HG02943 (cell line): ENCODE results near the gene OPN3.
A peak's percentile ranks its signal among the peaks of the same experiment; 100 is the strongest.

Experiments used
- ATAC-seq: cut with Tn5 transposase; IDR thresholded peaks from one replicate; pipeline ENCODE4 v1.9.1; 2021; ENCODE audit warnings: mild to moderate bottlenecking, low read depth, moderate library complexity; ENCODE audit not compliant: unreplicated experiment

OPN3 gene

DNA sequence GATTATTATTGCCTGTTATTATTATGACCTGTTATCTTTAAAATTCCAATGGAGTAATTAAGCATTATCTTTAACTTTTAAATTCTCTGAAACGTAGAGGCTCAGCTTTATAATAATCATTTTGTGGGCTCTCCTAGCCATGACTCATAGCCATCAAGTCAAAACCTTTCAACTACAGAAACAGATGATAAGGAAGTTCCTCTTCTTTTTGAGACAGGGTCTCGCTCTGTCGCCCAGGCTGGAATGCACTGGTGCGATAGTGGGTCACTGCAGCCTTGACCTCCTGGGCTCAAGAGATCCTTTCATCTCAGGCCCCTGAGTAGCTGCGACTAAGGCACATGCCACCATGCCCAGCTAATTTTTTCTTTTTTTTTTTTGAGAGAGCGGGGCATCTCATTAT is 43.5 kb downstream of the OPN3 start:
- no peak for ATAC-seq

DNA sequence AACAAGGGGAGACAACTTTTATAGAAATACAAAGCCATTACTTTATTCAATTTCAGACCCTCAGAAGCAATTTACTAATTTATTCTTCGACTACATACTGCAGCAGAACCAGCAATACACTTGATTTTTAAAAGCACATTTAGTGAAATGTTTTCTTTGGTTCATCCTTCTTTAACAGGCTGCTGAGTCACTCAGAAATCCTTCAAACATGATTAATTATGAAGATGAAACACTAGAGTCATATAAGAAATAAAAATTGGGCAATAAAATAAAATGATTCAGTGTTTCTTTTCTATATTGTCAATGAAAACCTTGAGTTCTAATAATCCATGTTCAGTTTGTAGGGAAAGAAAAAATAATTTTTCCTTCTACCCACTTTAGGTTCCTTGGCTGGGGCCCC is 47.0 kb downstream of the OPN3 start:
- ATAC-seq: no peak

DNA sequence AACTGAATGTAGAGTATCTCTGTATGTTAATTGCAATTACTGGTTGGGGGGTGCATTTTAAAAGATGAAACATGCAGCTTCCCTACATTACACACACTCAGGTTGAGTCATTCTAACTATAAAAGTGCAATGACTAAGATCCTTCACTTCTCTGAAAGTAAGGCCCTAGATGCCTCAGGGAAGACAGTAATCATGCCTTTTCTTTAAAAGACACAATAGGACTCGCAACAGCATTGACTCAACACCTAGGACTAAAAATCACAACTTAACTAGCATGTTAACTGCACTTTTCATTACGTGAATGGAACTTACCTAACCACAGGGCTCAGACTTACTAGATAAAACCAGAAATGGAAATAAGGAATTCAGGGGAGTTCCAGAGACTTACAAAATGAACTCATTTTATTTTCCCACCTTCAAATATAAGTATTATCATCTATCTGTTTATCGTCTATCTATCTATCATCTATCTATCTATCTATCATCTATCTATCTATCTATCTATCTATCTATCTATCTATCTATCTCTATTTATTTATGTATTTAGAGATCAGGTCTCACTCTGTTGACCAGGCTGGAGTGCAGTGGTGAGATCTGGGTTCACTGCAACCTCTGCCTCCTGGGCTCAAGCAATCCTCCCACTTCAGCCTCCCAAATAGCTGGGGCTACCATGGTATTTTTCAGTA is 47.8 kb downstream of the OPN3 start:
- ATAC-seq: no peak

DNA sequence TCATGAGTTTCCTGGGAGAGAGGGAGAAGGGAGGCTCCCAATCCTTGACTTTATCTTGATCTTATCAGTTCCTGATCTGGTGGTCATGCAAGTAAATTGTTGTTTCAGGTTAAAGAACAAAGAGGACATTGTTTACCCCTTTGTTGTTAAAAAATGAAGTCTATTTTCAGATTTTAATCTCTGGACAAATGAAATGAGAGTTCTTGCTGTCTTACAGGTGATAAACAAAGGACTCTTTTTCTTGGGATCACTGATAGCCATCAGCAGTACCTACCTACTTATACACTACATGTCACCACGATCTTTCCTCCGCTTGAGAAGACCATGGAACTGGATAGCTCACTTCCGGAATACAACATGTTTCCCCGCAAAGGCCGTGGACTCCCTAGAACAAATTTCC is 48.4 kb downstream of the OPN3 start:
- ATAC-seq: no peak

DNA sequence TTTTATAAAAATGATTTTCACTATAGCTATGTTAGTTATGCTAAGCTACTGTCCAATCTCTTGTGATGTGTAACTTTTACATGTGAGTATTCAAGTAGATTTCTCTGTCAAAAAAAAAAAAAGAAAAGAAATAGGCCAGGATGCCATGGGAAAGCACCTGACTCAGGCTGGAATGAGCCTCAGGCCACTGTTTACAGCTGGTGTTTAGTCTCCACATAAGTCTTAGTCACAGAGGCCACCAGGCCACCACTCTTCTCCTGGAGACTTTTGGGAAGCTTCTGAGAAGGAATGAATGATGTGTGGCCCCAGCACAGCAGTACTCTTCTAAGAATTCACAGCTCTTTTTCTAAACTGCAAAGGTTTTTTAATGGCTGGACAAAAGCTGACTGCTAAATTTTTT is 48.9 kb downstream of the OPN3 start:
- no peak for ATAC-seq

DNA sequence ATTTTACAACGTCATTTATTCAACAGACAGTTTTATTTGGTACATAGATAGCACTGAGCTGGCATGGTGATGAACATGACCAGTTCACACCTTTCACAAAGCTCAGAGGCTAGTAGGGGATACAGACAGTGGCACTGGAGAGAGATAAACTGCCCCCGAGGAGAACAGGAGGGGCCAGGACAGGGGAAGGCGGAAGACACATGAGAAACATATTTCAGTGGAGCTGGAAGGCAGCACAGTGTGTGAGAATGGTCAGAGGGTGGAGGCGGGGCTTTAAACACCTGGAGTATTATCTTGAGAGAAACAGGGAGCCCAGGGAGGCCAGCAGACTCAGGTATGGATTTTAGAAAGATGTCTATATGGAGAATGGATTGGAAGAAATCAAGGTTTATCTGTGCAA is 49.5 kb downstream of the OPN3 start:
- no peak for ATAC-seq

DNA sequence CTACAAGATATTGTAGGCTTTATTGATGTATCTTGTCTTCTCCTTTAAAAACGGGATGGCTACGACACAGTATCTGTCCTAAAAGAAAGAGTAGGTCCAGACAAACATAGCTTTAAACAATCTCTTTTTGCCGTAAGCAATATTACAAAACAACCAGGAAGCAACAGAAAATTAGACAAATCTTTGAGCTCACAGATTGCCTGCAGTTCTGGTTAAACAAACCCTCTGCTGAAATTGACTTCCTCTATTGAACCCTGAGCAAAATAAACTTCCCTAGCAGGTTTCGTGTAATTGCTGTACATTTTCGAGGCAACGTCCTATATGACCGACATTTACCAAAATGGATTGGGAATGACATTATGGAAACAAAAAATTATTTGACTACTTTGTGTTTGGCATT is 50.6 kb downstream of the OPN3 start:
- no peak for ATAC-seq

DNA sequence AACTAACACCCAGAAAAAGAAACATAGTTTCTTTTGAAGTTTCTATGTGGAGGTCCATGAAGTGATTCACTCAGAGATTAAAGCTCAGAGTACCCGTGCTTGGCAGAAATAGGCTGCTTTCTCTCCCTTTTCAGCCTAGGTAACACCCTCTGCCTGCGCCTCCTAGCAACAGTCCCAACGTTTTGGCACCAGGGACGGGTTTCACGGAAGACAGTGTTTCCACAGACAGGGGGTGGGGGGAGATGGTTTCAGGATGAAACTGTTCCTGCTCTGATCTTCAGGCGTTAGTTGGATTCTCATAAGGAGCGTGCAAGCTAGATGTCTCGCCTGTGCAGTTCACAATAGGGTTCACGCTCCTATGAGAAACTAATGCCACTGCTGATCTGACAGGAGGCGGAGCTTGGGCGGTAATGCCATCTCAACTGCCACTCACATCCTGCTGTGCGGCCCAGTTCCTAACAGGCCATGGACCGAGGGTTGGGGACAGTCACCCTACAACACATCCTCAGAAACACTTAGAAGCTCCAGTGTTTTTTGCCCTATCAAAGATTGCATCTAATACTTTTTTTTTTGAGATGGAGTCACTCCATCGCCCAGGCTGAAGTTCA is 53.2 kb downstream of the OPN3 start:
- ATAC-seq: no peak

DNA sequence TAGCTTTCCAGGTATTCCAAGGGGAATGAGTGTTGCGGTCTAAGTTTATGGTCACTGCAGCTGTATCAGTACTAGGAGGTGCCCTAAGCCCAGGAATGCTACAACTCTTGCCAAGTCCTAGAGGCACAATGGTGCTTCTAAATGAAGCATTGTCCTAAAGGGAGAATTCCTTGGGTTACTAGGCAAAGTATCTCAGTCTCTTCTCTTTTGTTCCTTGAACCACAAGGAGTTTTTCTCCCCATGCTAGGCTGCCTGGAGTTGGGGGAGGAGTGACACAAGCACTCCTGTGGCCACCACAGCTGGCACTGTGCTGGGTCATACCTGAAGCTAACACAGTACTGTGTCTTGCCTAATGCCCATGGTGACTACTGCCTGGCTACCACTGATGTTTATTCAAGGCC is 57.2 kb downstream of the OPN3 start:
- ATAC-seq: no peak

DNA sequence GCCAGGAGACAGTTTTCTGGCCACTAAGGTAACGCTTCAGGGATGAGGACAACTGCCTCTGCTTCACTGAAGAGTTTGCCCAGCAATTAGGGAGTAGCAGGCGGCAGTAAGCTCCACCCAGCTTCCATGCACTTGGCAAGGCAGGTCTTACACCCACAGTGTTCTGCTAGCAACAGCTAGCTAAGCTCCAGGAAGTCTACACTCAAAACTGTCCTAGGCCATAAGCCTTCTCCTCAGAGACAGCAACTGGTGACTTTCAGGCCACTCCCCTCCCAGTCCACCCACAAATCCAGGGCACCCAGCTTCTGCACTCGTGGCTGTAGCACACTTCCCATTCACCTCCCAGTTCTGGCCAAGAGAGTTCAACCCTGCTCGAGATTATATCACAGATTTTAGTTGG is 60.7 kb downstream of the OPN3 start:
- no peak for ATAC-seq

DNA sequence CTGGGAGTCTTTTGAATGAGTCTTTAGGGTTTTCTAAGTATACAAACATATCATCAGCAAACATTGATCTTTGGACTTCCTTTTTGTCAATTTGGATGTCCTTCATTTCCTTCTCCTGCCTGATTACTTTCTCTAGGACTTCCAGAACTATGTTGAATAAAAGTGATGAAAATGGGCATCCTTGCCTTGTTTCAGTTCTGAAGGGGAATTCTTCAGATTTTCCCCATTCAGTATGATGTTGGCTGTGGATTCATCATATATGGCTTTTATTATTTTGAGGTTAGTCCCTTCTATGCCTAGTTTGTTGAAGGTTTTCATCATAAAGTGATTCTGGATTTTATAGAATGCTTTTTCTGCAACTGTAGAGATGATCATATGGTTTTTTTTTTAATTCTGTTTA is 66.0 kb downstream of the OPN3 start:
- no peak for ATAC-seq

DNA sequence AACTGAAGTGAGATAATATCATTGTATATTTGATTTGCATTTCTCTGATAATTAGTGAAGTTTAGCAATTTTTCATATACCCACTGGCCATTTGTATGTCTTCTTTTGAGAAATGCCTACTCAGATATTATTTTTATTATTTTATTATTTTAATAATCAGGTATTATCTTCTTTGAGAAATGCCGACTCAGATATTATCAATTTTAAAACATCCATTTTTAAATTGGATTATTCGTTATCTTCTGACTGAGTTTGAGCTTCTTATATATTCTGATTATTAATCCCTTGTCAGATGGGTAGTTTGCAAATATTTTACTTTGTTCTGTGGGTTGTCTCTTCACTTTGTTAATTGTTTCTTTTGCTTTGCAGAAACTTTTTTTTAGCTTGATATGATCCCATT is 70.3 kb downstream of the OPN3 start:
- ATAC-seq: no peak

DNA sequence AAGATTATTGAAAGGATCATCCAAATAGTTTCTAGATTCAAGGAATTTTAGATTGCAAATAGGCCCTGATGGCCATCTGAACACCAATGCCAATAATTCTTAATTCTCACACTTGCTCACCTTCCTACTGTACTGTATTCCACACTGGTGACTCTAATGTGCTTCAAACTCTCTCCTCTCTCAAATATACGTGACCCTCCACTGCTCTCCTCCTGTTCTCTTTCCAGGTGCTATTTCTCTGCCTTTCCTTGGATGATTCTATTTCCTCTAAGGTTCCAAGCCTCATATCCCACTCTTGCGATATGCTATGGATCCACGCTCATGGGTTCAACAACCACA is 79.4 kb downstream of the OPN3 start:
- no peak for ATAC-seq

DNA sequence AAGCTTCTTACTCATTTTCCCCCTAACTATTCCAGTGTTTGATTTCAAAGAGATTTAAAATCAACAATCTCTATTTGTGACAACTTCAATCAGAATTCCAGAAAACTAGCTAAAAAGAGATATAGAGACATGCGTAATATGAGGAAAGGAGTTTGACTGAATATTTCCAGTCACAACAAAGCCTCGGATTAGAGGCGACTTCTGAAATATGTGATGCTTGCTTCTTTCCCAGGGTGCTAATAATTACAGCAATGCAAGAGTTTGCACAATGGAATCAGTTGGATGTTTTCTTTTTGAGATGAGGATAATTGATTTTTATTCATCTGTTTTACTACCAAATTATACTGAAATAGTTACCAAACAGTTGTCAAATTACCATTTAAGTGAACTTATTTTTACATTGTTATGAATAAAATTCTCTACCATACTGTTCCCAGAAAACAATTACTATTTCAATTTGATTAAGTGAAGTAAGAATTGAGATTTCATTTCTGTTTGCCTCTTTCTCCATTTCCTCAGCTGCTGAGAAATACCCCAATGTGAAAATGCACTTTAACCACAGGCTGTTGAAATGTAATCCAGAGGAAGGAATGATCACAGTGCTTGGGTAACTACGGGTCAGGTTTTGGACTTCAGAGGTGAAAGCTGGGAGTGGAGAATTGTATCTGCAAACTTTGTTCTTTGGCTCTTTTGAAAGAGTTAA is 79.9 kb downstream of the OPN3 start:
- ATAC-seq: no peak

DNA sequence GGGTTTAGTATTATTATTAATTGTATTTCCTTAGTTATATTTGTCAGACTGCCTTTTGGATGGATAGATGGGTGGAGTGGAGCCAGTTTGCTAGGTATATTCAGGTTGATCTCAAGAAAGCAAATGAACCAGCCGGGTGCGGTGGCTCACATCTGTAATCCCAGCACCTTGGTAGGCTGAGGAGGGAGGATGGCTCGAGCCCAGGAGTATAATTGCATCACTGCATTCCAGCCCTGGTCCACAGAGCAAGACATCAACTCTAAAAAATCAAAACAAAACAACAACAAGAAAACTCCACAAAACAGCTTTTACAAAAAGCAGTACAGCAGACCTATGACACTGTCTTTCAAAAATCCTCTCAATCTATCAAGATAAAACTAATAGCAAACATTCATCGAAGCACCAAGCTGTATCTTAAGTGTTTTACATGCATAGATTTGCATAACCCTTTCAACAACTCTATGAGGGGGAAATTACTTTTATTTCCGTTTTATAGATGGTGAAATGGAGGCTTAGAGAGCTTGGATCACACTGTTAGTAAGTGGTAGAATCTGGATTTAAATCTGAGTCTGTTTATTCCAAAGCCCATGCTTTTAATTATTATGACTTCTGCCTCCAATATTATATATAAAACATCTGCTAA is 82.5 kb downstream of the OPN3 start:
- no peak for ATAC-seq

DNA sequence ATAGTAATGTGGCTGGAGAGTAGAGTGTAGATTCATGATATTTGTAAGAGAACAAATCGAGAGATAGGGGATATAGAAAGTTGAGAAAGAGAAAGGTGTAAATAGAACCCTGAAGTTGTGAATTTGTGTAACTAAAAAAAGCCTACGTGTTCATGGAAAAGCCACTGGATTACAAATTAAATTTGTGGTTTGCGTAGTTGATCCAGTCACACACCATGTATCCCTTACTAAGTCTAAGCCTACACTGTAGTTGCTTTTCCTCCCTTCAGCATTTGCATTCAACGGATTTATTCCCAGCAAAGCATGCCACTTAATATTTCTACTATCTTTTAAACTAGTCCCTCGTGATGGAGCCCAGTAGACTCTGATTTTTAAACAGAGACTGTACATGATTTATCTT is 83.1 kb downstream of the OPN3 start:
- no peak for ATAC-seq

DNA sequence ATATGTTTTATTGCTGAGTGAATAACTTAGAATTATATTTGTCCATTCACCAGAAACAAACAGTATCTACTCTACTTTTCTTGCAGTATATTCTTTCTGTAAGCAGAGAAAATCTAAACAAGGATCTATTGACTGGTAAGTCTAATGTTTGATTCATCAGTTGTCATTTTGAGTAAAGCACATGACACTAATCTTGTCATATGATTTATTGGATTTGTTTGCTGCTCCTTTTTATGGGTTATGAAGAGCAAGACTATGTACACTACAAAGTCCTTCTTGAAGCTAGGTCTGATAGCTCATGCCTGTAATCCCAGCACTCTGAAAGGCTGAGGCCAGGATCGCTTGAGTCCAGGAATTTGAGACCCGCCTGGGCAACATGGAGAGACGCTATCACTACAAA is 84.6 kb downstream of the OPN3 start:
- ATAC-seq: no peak

DNA sequence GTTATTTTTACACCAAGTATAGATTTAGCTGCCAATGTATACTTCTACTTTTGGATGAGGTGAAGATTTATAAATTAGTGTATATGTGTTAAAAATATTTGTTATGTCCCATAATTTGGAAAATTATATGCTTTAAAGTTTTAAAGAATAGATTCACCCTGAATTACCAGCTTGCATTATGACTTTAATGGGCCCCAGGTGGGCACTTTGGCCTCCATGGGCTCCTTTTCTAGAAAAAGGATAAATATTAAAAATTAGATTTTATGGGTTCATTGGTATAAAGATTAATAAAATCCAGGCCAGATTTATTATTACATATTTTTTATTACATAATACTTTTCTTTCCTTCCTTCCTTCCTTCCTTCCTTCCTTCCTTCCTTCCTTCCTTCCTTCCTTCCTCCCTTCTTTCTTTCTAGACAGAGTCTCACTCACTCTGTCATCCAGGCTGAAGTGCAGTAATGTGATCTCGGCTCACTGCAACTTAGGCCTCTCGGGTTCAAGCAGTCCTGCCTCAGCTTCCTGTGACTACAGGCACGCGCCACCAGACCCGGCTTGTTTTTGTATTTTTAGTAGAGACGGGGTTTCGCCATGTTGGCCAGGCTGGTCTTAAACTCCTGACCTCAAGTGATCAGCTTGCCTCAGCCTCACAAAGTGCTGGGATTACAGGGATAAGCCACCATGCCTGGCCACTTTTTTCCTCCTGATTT is 86.1 kb downstream of the OPN3 start:
- ATAC-seq: no peak

DNA sequence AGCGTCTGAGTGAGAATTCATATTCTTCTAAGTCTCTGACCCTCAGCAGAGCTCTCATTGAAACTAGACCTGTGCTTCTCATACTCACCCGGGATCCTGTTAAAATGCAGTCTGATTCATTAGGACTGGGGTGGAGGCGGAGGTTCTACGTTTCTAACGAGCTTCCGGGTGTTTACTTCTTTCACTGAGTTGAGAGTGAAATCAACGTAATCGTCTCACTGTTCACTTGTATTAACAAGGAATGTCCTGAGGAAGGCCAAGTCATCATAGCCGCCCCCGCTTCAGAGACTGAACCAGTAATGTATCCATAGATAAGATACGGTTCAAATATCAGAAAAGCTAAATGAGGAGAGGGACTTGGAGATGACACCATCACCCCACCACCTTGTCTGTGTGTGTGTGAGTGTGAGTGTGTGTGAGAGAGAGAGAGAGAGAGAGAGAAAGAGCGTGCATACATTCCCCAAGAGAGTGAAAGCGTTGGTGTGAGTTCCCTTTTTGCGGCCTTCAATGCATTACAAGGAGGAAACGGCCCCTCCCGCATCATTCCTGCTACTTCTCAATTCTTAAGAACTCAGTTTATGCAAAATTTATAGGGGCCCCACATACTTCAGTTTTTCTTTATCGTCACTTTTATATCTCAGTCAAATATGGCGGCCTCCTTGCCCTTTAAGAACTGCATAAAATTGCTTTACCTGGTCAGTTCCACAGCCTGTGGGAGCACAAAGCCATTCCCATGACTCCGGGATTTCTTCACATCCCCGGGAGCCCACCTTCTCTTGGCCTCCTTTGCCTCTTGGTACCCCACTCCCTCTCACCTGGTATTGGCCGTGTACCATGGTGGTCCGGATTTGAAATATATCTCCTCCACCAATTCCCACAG is 88.2 kb downstream of the OPN3 start:
- ATAC-seq: peak; percentile 76

DNA sequence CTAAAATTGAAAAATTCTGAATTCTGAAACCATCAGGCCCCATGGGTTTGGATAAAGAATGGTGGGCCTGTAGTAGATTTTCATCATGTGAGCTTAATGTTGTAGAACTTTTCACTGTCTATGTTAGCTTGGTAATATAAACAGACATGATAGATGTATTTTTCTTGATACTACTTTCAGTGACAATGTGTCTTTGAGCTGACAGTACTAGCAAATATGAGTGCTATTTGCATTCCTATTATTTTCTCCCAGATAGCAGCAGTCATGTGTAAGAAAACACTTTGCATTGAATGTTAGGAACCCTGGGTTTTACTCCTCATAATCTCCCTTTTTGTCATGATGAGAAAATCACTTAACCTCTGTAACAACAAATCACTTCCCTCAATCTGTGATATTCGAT is 89.9 kb downstream of the OPN3 start:
- no peak for ATAC-seq
